ENCODE measurements around the gene LRRC25.
A peak's percentile ranks its signal among the peaks of the same experiment; 100 is the strongest.
"Not testable (repeated sequence)": the region's sequence is repeated elsewhere in the genome, so short reads cannot be mapped to it uniquely, and the experiment has no call there.

The LRRC25 gene

GRCh38 chr19:18373892-18374629 is 23.4 kb downstream of the LRRC25 start:
- peak; percentile 8 for DNase-seq

- DNase-seq, result no peak
Measured at GRCh38 chr19:18373407-18373891, 24.0 kb downstream of the LRRC25 start.

DNA sequence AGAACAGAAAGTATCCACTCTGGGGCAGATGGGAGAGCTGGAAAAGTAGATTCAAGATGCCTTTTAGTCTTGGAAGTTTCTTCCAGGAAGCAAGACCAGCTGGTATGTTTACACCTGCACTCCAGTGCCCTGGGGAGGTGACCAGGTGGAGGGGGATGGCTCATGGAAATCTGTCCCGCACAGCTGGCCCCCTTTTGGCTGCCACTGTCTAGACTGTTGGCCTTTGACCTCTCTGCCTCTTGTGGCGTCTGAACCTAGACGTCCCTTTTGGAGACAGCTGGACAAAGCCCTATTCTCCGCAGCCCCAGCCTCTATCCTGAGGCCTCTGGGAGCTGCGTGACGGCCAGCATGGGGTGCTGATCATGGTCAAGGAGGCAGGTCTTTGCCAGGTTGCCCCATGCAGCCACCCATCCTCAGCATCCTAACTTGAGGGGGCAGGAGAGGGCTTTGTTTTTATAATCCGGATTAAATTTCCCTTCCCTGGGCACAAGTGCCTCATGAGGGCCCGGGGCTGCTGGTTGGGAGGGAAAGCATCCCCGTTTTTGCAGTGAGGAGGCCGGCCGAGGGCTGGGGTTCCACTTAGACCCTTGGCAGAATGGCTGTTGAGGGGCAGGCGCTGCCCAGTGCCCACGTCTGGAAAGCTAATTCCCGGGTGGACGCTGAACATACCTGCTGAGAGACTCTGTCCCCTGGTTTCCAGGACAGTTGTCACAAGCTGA is 28.8 kb downstream of the LRRC25 start:
- DNase-seq, result no peak

- no peak for DNase-seq
Measured at GRCh38 chr19:18366021-18366435, 31.4 kb downstream of the LRRC25 start.

- DNase-seq, result peak; percentile 14
Measured at GRCh38 chr19:18364826-18365528, 32.4 kb downstream of the LRRC25 start.

DNA sequence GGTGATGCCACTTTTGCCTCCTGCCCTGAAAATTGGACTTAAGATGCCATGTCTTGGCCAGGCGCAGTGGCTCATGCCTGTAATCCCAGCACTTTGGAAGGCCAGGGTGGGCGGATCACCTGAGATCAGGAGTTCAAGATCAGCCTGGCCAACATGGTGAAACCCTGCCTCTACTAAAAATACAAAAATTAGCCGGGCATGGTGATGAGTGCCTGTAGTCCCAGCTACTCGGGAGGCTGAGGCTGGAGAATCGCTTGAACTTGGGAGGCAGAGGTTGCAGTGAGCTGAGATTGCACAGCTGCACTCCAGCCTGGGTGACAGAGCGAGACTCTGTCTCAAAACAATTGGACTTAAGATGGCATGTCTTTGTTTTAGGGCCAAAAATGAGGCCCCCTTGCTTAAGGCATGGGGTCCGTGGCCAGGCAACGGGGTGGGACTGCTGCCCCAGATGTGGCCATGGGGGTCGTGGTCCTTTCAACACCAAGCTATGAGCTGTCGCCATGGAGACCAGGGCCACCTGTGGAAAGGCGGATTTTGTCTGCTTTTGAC is 33.1 kb downstream of the LRRC25 start:
- DNase-seq, result not testable (repeated sequence)

DNA sequence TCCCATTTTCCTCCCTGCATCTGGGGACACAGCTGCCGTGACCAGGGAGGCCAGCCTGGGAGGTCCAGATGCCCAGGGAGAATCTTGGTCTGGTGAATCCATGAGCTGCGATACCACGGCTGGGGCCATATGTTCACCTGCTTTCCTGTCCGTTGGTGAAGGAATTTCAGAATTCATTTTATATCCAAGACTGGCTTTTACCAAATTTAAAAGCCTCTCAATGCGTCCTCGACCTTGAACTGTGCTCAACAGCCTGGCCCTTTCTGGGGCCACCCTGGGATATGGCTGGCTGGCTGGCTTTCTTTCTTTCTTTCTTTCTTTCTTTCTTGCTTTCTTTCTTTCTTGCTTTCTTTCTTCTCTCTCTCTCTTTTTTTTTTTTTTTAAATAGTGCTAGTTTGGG is 33.6 kb downstream of the LRRC25 start:
- no peak for DNase-seq

DNA sequence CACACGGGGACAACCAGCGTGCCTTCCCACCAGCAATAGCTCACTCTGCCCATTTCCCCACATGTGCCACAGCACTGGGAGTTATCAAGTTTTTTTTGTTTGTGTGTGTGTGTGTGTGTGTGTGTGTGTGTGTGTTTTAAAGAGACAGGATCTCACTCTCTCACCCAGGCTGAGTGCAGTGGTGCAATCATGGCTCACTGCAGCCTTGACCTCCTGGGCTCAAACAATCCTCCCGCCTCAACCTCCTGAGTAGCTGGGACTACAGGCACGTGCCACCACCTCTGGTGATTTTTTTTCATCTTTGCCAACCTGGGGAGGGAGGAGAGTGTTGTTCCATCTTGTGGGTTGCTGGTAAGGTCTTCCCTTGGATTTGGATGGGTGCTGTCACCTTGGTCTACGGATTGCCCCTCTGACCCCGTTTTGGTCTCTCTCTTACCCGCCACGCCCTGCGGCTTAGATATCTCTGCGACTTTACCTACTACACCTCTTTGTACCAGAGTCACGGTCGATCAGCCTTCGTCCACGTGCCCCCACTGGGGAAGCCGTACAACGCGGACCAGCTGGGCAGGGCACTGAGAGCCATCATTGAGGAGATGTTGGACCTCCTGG is 34.4 kb downstream of the LRRC25 start:
- no peak for DNase-seq

GRCh38 chr19:18361646-18362045 is 35.8 kb downstream of the LRRC25 start:
- DNase-seq, result no peak

DNA sequence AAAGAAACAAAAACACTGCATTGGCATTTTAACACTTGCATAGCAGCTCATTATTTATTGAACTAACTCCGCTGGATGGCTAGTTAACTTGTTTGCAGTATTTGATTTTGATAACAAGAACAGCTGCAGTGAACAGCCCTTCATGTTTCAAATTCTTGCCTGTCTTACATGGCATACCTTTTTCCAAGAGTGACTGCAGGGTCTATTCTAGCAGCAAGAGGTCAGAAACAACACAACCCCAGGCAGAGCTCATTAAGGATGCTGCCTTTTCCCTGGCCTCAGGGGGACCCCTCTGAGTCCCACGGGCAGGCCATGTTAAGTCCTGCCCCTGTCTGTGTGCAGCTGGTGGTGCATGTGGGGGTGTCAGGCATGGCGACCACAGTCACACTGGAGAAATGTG is 40.4 kb downstream of the LRRC25 start:
- DNase-seq, result no peak

DNA sequence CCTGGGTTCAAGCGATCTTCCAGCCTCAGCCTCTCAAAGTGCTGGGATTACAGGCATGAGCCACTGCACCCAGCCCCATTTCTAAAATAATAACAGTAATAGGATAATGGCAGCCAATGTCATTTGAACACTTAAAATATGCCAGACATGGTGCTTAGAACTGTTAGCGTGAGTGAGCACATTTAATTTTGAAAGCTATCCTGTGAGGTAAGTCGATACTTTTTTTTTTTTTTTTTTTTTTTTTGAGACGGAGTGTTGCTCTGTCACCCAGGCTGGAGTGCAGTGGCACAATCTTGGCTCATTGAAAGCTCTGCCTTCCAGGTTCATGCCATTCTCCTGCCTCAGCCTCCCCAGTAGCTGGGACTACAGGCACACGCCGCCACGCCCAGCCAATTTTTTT is 42.7 kb downstream of the LRRC25 start:
- DNase-seq, result not testable (repeated sequence)

- DNase-seq, result no peak
Measured at GRCh38 chr19:18353378-18354005, 43.9 kb downstream of the LRRC25 start.

- no peak for DNase-seq
Measured at GRCh38 chr19:18351544-18351943, 45.9 kb downstream of the LRRC25 start.

DNA sequence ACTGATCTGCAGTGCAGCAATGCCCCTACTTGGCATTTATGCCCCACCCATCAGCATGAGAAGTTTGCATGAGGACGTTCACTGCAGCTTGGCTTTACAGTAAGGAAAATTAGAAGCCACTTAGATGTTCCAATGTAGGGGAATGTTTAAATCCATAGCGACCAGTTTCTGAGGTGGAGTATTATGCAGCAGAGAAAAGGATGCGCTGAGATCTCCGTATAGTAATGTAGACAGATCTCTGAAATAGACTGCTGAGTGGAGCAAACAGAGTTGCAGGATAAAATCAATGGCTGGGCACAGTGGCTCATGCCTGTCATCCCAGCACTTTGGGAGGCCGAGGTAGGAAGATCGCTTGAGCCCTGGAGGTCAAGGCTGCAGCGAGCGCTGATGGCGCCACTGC is 46.9 kb downstream of the LRRC25 start:
- no peak for DNase-seq

GRCh38 chr19:18349524-18350128 is 47.8 kb downstream of the LRRC25 start:
- DNase-seq, result peak; percentile 18

GRCh38 chr19:18348818-18349339 is 48.5 kb downstream of the LRRC25 start:
- not testable (repeated sequence) for DNase-seq

DNA sequence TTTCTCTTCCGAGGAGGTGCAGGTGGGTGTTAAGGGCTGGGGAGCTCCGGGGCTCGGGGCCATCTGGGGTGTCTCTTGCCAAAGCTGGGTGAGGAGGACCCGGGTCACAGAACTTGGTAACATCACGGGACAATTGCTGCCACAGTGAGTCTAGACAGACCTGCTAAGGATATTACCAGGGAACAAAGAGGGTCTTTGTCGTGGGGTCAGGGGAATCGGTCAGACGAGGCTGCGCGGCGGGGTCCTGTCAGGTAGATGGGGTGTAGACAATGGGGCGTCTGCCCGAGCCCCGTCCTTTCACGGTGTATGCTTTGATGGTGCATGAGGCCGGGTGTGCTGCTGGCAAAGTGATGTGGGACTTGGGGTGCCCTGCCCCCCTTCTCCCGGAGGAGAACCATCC is 49.3 kb downstream of the LRRC25 start:
- DNase-seq, result no peak

DNA sequence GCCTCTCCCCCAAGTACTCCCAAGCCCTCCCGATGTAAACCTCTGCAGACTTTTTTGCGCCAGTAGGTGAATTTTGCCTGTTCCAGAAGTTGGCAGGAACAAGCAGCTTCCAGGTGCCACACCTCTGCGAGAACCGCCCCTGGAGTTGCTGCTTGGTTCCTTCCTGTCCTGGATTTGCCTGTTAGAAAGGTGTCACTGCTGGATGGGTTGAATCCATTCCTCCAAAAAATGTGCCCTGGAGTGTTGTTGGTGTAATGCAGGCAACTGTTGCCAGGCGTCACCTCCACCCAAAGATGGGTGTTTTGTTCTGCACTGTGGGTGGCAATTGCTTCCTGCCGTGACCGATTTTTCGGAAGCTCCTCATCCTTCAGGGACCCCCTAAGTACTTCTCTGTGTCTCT is 51.3 kb downstream of the LRRC25 start:
- no peak for DNase-seq

DNA sequence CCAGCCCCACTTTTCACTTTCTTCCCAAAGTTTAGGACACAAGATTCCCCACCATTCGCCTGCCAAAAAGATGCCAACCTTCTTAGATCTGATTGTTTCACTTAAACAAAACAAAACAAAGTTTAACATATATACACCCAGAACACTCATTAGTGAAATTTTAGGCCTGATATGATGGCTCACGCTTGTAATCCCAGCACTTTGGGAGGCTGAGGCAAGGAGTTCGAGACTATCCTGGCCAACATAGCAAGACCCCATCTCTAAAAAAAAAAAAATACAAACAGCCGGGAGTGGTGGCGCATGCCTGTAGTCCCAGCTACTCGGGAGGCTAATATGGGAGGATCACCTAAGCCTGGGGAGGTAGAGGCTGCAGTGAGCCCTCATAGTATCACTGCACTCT is 52.1 kb downstream of the LRRC25 start:
- no peak for DNase-seq

DNA sequence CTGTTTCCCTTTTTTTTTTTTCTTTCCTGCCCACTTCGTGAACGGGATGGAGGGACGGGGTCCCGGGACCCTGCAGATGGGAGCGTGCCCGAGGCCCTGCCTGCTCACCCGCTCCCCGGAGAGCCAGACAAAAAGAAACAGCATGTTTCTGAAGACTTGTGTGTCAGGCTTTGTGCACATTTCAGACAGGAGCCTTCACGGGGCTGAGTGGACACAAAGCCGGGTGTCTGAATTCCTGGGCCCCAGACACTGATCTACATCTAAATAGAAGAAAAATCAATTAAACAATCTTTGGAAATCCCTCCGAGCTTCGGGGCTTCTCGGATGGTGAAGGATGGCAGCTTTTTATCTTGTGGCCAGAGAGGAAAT is 52.9 kb downstream of the LRRC25 start:
- DNase-seq, result no peak

- no peak for DNase-seq
Measured at GRCh38 chr19:18342090-18342632, 55.3 kb downstream of the LRRC25 start.
